Measurements from ENCODE around the gene DTHD1.

Gene DTHD1

GRCh38 chr4:36316607-36317006, 35.2 kb downstream of the DTHD1 start:
- no peak for DNase-seq

DNA sequence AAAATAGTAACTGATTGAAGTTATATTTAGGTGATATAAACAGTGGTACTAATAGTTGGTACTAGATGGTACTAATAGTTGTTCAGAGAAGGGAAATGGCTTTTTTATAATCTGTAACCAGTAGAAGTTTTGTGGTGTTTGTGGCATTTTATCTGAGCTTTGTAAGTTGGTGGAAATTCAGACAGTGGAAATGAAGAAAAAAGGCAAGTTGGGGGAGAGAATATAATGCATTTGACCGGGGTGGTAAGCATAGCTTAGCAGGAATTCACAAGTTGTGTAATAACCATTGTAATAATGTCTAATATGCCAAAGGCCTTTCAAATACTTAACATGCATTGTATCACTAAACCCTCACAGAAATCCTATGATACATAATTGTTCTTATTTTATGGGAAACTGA, 36.3 kb downstream of the DTHD1 start:
- DNase-seq: no peak

DNA sequence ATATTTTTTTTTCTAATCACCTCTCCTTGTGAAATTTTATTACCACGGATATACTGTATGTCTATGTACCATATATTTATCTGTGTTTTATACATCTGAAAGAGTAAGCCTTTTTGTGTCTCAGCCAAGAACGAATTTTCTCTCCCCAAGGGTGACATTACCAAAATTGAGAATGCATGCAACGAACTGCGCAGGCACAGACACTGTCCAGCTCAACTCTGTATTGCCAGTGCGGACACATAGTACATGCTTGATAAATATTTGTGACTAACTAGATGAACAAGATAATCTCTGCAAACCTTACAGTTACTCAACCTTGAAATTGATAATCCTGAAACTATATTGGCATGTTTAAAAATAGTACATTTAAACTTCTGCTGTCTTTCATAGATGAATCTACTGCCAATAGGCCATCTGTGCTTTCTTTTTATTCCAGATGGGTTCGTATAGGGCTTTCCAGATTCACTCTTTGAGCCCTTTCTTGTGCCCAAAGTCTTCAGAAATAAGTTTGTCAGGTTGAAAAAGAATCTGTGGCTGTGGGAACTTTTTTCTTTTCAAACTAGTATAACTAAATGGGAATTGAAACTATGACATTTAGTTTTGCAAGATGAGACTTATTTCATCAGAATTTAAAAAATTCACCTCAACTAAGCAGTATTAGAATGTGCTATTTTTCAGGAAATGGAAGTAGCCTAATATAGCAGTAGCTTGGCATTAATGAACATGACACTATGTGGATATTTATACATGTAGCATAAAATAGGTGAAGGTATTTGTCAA, 38.9 kb downstream of the DTHD1 start:
- no peak for DNase-seq

- no peak for DNase-seq
Measured at GRCh38 chr4:36321176-36321575, 39.8 kb downstream of the DTHD1 start.

DNA sequence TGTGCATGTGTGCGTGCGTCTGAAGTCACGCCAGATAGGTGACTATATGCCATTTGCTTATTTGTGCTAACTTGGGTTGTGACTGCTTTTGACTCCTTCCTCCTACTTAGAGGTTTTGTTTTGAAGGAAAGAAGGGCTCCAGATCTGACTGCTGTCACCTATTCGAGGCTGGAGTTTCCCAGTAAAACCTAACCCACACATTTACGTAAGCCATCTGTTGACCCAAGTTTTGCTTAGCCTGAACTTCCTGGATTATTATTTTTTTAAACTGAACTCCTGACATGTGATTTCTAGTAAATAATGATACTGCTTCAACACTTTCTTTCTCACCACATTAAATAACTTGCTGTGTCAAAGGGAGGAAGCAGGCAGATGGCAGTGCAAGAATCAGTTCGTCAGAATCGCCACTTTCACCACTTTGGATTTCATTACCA, 41.5 kb downstream of the DTHD1 start:
- peak in 4 of 5 donors; percentile 15 to 94 (median 24) for DNase-seq

GRCh38 chr4:36323816-36324419, 42.5 kb downstream of the DTHD1 start:
- no peak for DNase-seq

DNA sequence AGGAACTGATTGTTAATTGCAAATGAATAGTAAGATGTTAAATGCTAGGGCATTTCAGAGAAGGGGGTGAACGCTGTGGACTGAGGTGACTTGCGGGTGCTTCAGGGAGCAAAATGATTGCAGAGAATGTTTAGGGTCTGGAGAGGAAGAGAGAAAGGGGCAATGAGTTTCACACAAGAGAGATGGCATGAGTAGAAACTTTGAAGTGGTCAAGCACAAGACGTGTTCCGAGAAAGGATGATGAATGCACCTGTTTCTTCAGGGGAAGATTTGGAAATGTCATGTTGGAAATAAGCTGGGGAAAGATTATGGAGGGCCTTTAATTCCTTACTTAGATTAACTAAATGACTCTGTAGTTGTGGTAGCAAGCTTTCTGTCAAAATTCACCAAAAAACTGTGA, 43.4 kb downstream of the DTHD1 start:
- DNase-seq: no peak

DNA sequence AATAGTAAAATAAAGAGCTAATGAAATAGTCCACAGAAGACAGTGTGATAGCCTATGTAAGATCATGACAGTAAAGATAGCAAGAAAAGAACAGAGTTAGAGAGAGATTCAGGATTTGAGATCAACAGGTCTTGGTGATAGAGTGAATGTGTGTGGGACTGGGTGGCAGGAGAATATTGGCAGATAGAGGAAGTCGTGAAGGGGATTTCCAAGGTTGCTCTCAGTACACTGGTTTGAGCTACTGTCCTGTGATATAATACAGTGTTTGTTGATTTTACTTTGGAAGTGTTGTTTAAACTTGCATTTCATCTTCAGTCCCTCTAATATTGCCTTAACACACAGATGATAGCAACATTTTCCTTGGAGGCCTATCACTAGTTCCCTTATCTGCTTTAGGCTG, 44.1 kb downstream of the DTHD1 start:
- DNase-seq: peak in 1 of 5 donors; percentile 55

- no peak for DNase-seq
Measured at GRCh38 chr4:36325926-36326325, 44.5 kb downstream of the DTHD1 start.

DNA sequence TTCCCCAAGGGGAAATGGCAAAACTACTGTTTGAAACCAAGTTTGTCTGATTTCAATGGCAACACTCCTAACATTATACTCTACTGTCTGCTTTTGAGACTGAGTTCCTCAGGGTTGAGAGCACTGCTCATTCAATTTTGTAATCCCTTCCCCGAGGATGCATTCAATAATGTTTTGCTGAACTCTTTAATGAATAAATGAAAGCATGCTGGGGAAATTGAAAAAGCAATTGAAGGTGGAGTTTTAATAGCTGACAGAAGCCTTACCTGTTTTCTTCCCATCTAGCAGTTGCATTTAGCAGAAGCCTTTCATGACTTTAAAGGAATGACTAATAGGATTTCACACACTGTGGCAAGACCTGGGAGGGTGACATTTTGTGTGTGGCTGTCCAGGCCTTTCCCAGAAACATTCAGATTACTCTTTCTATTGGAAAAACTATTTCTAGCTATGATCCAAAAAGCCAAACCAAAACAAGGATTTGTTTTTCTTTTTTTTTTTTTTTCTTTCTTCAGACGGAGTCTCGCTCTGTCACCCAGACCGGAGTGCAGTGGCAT, 45.1 kb downstream of the DTHD1 start:
- DNase-seq: no peak

DNA sequence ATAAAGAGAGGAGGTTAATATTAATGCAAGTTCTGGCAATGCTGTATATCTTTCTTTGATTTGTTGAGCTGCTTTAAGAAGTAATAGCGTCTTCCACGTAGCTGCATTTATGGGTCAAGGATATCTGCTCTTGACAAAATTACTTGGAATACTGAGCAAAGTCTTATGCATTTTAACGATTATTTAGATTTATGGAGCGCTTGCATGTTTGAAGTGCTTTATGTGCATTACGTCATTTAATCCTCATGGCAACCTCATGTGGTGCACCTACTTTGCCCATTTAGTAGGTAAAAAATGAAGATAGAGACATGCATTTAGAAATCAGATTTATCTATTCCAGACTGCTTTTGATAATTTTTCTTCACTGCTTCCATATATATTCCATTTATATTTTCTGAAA, 46.0 kb downstream of the DTHD1 start:
- DNase-seq: no peak

GRCh38 chr4:36328130-36328529, 46.7 kb downstream of the DTHD1 start:
- DNase-seq: no peak

DNA sequence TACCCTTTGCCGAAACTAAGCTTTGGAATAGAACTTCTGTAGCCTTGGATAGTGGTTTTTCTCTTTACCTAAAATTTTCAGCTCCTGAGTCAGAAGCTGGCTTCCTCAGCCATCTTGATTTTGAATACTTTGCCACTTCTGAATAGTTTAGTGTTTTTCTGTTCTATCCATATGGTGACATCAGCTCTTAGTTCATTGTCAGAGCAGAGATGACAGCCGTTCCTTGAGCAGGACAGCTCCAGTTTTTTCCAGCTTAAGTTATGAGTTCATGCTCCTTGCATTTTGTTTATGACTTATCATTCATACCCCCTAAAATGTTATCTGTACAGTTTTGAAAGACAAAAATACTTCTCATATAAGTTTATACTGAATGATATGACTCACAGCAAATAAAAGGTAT, 47.8 kb downstream of the DTHD1 start:
- no peak for DNase-seq

DNA sequence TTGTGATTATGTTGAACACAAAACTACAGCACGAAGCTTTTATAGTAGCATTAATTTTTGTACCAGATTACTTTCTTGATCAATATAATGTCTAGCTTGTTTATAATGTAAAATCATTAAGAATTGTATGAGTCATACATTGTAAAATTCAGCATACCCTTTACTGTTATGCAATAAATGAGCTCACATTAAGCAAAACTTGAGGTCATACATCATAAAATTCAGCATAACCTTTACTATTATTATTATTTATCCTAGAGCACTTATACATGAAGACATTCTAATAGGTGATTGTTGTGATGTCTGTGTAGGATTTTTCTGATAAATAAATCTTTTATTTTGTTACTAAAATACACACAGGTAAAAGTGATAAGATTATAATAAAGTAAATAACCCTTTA, 49.4 kb downstream of the DTHD1 start:
- no peak for DNase-seq

GRCh38 chr4:36332023-36332781, 50.8 kb downstream of the DTHD1 start:
- DNase-seq: no peak

DNA sequence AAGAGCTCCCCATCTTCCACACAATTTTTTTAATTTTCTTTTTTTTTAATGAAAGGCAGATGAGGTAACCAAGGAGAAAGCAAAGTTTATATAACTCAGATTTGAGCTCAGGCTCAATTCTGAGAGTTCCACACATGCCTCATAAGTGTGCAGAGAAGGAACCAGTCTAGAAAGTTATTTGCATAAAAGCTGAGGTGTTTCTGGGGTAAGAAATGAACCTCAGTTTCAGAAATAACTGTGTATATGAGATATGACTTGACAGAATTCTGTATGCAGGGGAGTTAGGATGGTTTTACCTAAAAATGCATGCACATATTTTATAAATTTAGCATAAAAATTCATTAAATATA, 51.3 kb downstream of the DTHD1 start:
- peak in 1 of 5 donors; percentile 36 for DNase-seq

- no peak for DNase-seq
Measured at GRCh38 chr4:36333303-36333877, 52.0 kb downstream of the DTHD1 start.

DNA sequence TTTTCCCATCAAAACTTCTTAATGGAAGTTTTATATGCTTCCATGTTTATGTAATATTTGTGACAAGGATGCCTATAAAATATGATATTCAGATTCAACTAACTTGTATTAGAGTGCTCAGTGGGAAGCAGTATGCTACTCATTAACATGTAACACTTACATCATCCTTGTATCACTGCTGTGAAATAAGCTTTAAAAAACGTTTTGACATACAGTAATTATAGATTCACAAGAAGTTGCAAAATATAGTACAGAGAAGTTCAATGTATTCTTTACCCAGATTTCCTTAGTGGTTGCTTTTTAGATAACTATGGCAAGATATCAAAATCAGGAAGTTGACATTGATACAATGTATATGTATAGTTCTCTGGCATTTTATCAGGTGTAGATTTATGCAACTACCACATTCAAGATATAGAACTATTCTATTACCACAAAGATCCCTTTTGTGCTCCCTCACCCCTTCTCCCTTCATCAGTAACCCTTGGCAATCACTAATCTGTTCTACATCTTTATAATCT, 56.3 kb downstream of the DTHD1 start:
- no peak for DNase-seq

DNA sequence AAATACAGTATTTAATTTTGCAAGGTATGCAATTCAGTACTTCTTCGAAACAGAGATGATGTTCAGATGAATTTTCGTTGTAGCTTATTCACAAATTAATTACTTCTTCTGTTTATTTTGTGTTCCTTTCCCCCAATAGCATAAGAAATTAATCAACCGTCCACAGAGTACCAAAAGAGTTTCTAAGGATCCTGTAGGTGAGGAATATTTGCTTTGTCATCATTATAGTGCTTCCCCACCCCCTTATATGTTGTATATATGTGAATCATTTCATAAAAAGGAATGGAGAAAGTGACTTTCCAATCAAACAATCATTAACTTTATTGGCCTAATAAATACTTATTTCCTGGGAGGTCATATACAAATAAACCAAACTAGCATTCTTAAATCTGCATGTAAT, 57.6 kb downstream of the DTHD1 start:
- DNase-seq: no peak

DNA sequence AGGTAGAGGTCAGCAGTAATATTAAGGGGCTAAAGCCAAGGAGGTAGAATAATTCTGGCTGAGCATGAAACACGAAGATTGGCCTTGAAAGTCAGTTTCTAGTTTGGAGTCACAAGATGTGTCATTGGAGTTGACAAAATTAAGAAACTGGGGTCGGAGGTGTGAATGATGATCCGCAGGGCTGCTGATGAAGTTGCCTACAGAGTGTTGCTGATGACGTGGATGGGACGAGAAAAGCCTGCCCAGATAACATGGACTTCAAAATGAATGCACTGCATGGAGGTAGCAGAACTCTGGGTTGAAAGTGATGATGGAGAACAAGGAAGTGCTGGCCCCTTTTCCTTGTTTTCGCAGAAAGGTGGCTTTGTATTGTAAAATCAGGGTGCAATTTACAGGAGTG, 60.5 kb downstream of the DTHD1 start:
- no peak for DNase-seq

DNA sequence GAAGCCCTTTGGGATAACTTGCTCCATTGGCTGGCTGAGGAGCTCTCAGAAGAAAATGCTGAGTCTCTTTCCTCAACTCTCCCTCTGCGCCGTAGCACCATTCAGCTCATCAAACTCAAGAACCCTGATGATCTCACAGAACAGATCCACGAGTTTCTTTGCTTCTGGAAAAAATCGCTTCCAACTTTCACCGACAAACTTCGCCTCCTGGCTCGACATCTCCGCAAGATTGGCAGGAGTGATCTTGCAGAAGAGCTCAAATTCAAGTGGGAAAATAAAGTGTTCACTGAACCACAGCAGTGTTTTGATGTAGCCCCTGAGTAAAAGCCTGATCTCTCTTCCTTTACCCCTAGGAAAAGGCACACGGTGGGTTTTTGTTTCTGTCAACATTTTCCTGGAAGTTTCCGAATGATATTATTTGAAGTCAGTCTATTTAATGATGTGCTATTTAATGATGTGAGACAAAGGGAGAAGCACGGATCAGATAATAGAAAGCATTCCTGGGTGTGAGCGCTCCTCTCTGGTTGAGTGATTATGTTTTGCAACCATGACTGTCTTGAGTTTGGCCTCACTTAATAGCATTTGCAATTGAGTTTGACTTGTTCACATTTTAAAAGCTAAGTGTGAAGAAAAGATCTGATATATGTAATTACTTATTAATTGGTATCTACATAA, 62.2 kb downstream of the DTHD1 start:
- DNase-seq: no peak

- DNase-seq: peak in 1 of 5 donors; percentile 32
Measured at GRCh38 chr4:36348403-36348938, 67.1 kb downstream of the DTHD1 start.

Measured in T-helper 1 cell (primary cell).